ENCODE measurements around the gene TBC1D10A. TPM values are rescaled to one million over a fixed set of nuclear protein-coding genes. Genes with fewer than 3 reads are reported as not detected.
A peak's percentile ranks its signal among the peaks of the same experiment; 100 is the strongest.

Gene TBC1D10A
- total RNA-seq, 1 experiment from 2014 or later: 8.4 TPM

DNA sequence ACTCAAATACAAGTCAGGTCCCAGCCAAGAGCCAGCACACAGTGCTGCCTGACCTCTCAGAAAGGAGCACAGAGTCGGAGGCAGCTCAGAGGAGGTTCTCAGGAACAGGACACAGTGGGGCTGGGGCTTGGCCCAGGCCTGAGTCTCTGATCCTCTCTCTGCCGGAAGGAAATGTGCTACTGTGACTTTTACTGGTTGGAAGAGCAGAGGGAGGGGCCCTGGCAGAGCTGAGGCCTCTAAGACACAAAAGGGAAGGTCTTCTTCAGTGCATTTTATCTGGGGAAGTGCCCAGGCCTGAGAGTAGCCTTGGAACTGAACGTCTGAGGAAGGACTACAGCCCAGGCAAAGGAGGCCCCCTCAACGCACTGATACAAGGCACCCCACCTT, 21.2 kb downstream of the TBC1D10A start:
- no peak overlapping the region for H2BK5ac ChIP-seq (ENCODE audit: insufficient read length, low read length)

More for the DNA sequence above, 21.2 kb downstream of the TBC1D10A start:
- Mint-ChIP-seq H3K27ac (peak overlapping the region in 1 of 3 experiments; percentile 11; a peak in 2 of 7 replicates), H3K4me1 (peaks cover 5 to 9% of the 10 kb centered on the region in 2 experiments), H3K4me3 (no peak overlapping the region), H3K9me3 (no peaks in the 10 kb centered on the region), H3K36me3 (ENCODE audit: insufficient read depth in 1 of 3, low read depth in 3 of 3) (no peaks in the 10 kb centered on the region; a peak in 1 of 7 replicates), H3K27me3 (ENCODE audit: low read depth) (no peaks in the 10 kb centered on the region; the same call in 1 of the 2 replicates)
- Histone ChIP-seq H3K4me2 (ENCODE audit: insufficient read depth, insufficient read length, low read length) (no peak overlapping the region), H3K14ac (ENCODE audit: insufficient read depth, low read length) (no peak overlapping the region), H3K23me2 (ENCODE audit: insufficient read length, low read depth, low read length, poor library complexity, severe bottlenecking) (no peaks in the 10 kb centered on the region), H3K9me3 (ENCODE audit: control insufficient read depth, low read depth, low read length) (no peaks in the 10 kb centered on the region), H4K8ac (replicated peaks; ENCODE audit: insufficient read length, low read depth, low read length) (no peak overlapping the region), H2BK12ac (ENCODE audit: insufficient read length, low read depth, low read length) (no peak overlapping the region), H2BK20ac (ENCODE audit: low read depth, low read length, poor library complexity, severe bottlenecking) (no peak overlapping the region), H3K79me1 (ENCODE audit: insufficient read depth, low read depth, low read length, poor library complexity, severe bottlenecking) (no peaks in the 10 kb centered on the region), H3K56ac (ENCODE audit: insufficient read length, low read depth, low read length) (no peak overlapping the region), H3K27ac (ENCODE audit: insufficient read length, low read depth, low read length) (no peak overlapping the region), H3K79me2 (ENCODE audit: insufficient read depth, low read length) (no peaks in the 10 kb centered on the region), H2BK120ac (ENCODE audit: low read depth, low read length, poor library complexity, severe bottlenecking) (no peak overlapping the region), H3T11ph (ENCODE audit: low read length) (no peak overlapping the region), H2AK5ac (ENCODE audit: insufficient read length, low read length) (no peak overlapping the region), H4K5ac (ENCODE audit: insufficient read length, low read depth, low read length) (no peak overlapping the region), H3K4ac (ENCODE audit: low read depth, low read length) (no peak overlapping the region), H4K91ac (ENCODE audit: insufficient read length, low read depth, low read length) (no peak overlapping the region), H3K18ac (ENCODE audit: insufficient read length, low read depth, low read length) (no peak overlapping the region), H2AFZ (ENCODE audit: low read length) (no peak overlapping the region), H3K9ac (ENCODE audit: extremely low read depth, insufficient read length, low read length) (no peak overlapping the region), H3K4me1 (ENCODE audit: insufficient read depth, low read length) (no peaks in the 10 kb centered on the region), H3K27me3 (ENCODE audit: insufficient read depth, low read length) (no peaks in the 10 kb centered on the region), H2BK15ac (ENCODE audit: low read depth, low read length) (no peak overlapping the region), H4K20me1 (ENCODE audit: control insufficient read depth, insufficient read depth, insufficient read length) (no peaks in the 10 kb centered on the region), H3K23ac (ENCODE audit: insufficient read length, low read depth, low read length) (no peak overlapping the region)
- WGBS (ENCODE audit: extremely low coverage, insufficient read length, low lambda C conversion rate): no CpG with 5 or more reads among the region's 4 CpGs
- TF ChIP-seq, protein P1, sequence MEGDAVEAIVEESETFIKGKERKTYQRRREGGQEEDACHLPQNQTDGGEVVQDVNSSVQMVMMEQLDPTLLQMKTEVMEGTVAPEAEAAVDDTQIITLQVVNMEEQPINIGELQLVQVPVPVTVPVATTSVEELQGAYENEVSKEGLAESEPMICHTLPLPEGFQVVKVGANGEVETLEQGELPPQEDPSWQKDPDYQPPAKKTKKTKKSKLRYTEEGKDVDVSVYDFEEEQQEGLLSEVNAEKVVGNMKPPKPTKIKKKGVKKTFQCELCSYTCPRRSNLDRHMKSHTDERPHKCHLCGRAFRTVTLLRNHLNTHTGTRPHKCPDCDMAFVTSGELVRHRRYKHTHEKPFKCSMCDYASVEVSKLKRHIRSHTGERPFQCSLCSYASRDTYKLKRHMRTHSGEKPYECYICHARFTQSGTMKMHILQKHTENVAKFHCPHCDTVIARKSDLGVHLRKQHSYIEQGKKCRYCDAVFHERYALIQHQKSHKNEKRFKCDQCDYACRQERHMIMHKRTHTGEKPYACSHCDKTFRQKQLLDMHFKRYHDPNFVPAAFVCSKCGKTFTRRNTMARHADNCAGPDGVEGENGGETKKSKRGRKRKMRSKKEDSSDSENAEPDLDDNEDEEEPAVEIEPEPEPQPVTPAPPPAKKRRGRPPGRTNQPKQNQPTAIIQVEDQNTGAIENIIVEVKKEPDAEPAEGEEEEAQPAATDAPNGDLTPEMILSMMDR (conservative IDR thresholded peaks at IDR 0.05): no peak
- no peak for DNase-seq

All from H9 (cell line).